ENCODE results near the gene RNF224. TPM values are rescaled to one million over a fixed set of nuclear protein-coding genes. Genes with fewer than 3 reads are reported as not detected.

Gene RNF224
- total RNA-seq (2014; rRNA removed; shearing (Covaris generic); ENCODE audit: low replicate concordance): 0.37 TPM in 1 of 2 replicates, not detected in the other

- no peaks in the 10 kb centered on the region for H3K79me2 ChIP-seq (ENCODE audit: low read length)
- no peak within 1 kb of the TSS for H2AFZ ChIP-seq (ENCODE audit: low read length)
- no peaks in the 10 kb centered on the region for H3K27me3 ChIP-seq (ENCODE audit: low read length)
- H3K4me3 ChIP-seq (ENCODE audit: low read length): no peak within 1 kb of the TSS
- H4K20me1 ChIP-seq (ENCODE audit: insufficient read depth, low read depth, low read length): no peaks in the 10 kb centered on the region
- no peak within 1 kb of the TSS for H3K9ac ChIP-seq (ENCODE audit: low read length)
- no peaks in the 10 kb centered on the region for H3K9me3 ChIP-seq (ENCODE audit: low read length)
- H3K27ac ChIP-seq (ENCODE audit: low read length): no peak within 1 kb of the TSS
- H3K9me2 ChIP-seq (replicated peaks; ENCODE audit: insufficient read depth, low read length): no peaks in the 10 kb centered on the region
- no peaks in the 10 kb centered on the region for H3K36me3 ChIP-seq (ENCODE audit: insufficient read depth, low read length)
- DNase-seq: peak; percentile 95
- H3K4me2 ChIP-seq (ENCODE audit: low read depth, low read length, poor library complexity, severe bottlenecking): no peak within 1 kb of the TSS
- peaks cover 22% of the 10 kb centered on the region for H3K4me1 ChIP-seq (ENCODE audit: low read length)
Measured at GRCh38 chr9:137227054-137227852, at the start of gene RNF224. TSS of gene RNF224 (plus strand) at chr9:137227502. CDS start at chr9:137228336, 834 bp downstream.

GRCh38 chr9:137178201-137178938 is 48.9 kb upstream of the RNF224 start:
- H3K36me3 ChIP-seq (ENCODE audit: insufficient read depth, low read length): no peaks in the 10 kb centered on the region

GRCh38 chr9:137178939-137179630 is 48.2 kb upstream of the RNF224 start:
- Histone ChIP-seq H3K79me2 (ENCODE audit: low read length) (no peaks in the 10 kb centered on the region), H3K4me3 (ENCODE audit: low read length) (no peak overlapping the region), H3K27me3 (ENCODE audit: low read length) (no peaks in the 10 kb centered on the region), H3K36me3 (ENCODE audit: insufficient read depth, low read length) (no peaks in the 10 kb centered on the region), H3K9me3 (ENCODE audit: low read length) (no peaks in the 10 kb centered on the region), H3K9ac (ENCODE audit: low read length) (no peak overlapping the region), H3K27ac (ENCODE audit: low read length) (no peak overlapping the region), H3K4me2 (ENCODE audit: low read depth, low read length, poor library complexity, severe bottlenecking) (no peak overlapping the region), H2AFZ (ENCODE audit: low read length) (no peak overlapping the region), H4K20me1 (ENCODE audit: insufficient read depth, low read depth, low read length) (peaks cover 10% of the 10 kb centered on the region; the same call in 1 of the 2 replicates), H3K9me2 (replicated peaks; ENCODE audit: insufficient read depth, low read length) (no peaks in the 10 kb centered on the region), H3K4me1 (ENCODE audit: low read length) (peaks cover 10% of the 10 kb centered on the region)
- no peak for DNase-seq

More at GRCh38 chr9:137178201-137178938, 48.9 kb upstream of the RNF224 start:
- Histone ChIP-seq H3K9me2 (replicated peaks; ENCODE audit: insufficient read depth, low read length) (no peaks in the 10 kb centered on the region), H3K27ac (ENCODE audit: low read length) (no peak overlapping the region), H3K4me3 (ENCODE audit: low read length) (no peak overlapping the region), H3K79me2 (ENCODE audit: low read length) (no peaks in the 10 kb centered on the region), H3K4me1 (ENCODE audit: low read length) (peaks cover 10% of the 10 kb centered on the region), H3K4me2 (ENCODE audit: low read depth, low read length, poor library complexity, severe bottlenecking) (no peak overlapping the region), H2AFZ (ENCODE audit: low read length) (no peak overlapping the region), H4K20me1 (ENCODE audit: insufficient read depth, low read depth, low read length) (peaks cover 11% of the 10 kb centered on the region; the same call in 1 of the 2 replicates), H3K9ac (ENCODE audit: low read length) (no peak overlapping the region), H3K27me3 (ENCODE audit: low read length) (no peaks in the 10 kb centered on the region), H3K9me3 (ENCODE audit: low read length) (no peaks in the 10 kb centered on the region)
- DNase-seq: no peak

GRCh38 chr9:137179761-137180160 is 47.5 kb upstream of the RNF224 start:
- H3K9me3 ChIP-seq (ENCODE audit: low read length): no peaks in the 10 kb centered on the region
- no peak overlapping the region for H3K4me2 ChIP-seq (ENCODE audit: low read depth, low read length, poor library complexity, severe bottlenecking)
- 0 out of 2 replicates have a peak, but pooled peaks cover 10% of the 10 kb centered on the region for H4K20me1 ChIP-seq (ENCODE audit: insufficient read depth, low read depth, low read length)
- no peak overlapping the region for H3K9ac ChIP-seq (ENCODE audit: low read length)
- H2AFZ ChIP-seq (ENCODE audit: low read length): no peak overlapping the region
- no peak overlapping the region for H3K4me3 ChIP-seq (ENCODE audit: low read length)
- peaks cover 6% of the 10 kb centered on the region for H3K4me1 ChIP-seq (ENCODE audit: low read length)
- DNase-seq: no peak
- no peaks in the 10 kb centered on the region for H3K27me3 ChIP-seq (ENCODE audit: low read length)
- H3K27ac ChIP-seq (ENCODE audit: low read length): no peak overlapping the region
- H3K36me3 ChIP-seq (ENCODE audit: insufficient read depth, low read length): no peaks in the 10 kb centered on the region
- no peaks in the 10 kb centered on the region for H3K79me2 ChIP-seq (ENCODE audit: low read length)
- no peaks in the 10 kb centered on the region for H3K9me2 ChIP-seq (replicated peaks; ENCODE audit: insufficient read depth, low read length)

- Histone ChIP-seq H3K9ac (ENCODE audit: low read length) (no peak overlapping the region), H3K27ac (ENCODE audit: low read length) (no peak overlapping the region), H3K36me3 (ENCODE audit: insufficient read depth, low read length) (no peaks in the 10 kb centered on the region), H2AFZ (ENCODE audit: low read length) (no peak overlapping the region), H3K4me1 (ENCODE audit: low read length) (no peaks in the 10 kb centered on the region), H3K9me2 (replicated peaks; ENCODE audit: insufficient read depth, low read length) (no peaks in the 10 kb centered on the region), H3K4me2 (ENCODE audit: low read depth, low read length, poor library complexity, severe bottlenecking) (no peak overlapping the region), H3K27me3 (ENCODE audit: low read length) (no peaks in the 10 kb centered on the region), H3K9me3 (ENCODE audit: low read length) (no peaks in the 10 kb centered on the region), H3K79me2 (ENCODE audit: low read length) (no peaks in the 10 kb centered on the region), H4K20me1 (ENCODE audit: insufficient read depth, low read depth, low read length) (0 out of 2 replicates have a peak, but pooled peaks cover 5% of the 10 kb centered on the region), H3K4me3 (ENCODE audit: low read length) (no peak overlapping the region)
- no peak for DNase-seq
Measured at GRCh38 chr9:137180491-137180890, 46.8 kb upstream of the RNF224 start.

- H3K9me2 ChIP-seq (replicated peaks; ENCODE audit: insufficient read depth, low read length): no peaks in the 10 kb centered on the region
- H3K4me1 ChIP-seq (ENCODE audit: low read length): peaks cover 2% of the 10 kb centered on the region
- H3K9ac ChIP-seq (ENCODE audit: low read length): no peak overlapping the region
- no peak overlapping the region for H3K4me3 ChIP-seq (ENCODE audit: low read length)
- no peak overlapping the region for H3K27ac ChIP-seq (ENCODE audit: low read length)
- no peaks in the 10 kb centered on the region for H3K9me3 ChIP-seq (ENCODE audit: low read length)
- H3K79me2 ChIP-seq (ENCODE audit: low read length): peaks cover 2% of the 10 kb centered on the region
- no peak overlapping the region for H3K4me2 ChIP-seq (ENCODE audit: low read depth, low read length, poor library complexity, severe bottlenecking)
- H2AFZ ChIP-seq (ENCODE audit: low read length): no peak overlapping the region
- DNase-seq: no peak
- H3K36me3 ChIP-seq (ENCODE audit: insufficient read depth, low read length): no peaks in the 10 kb centered on the region
- H4K20me1 ChIP-seq (ENCODE audit: insufficient read depth, low read depth, low read length): no peaks in the 10 kb centered on the region
- no peaks in the 10 kb centered on the region for H3K27me3 ChIP-seq (ENCODE audit: low read length)
Measured at GRCh38 chr9:137181680-137182079, 45.6 kb upstream of the RNF224 start.

GRCh38 chr9:137182836-137183235 is 44.5 kb upstream of the RNF224 start:
- no peaks in the 10 kb centered on the region for H3K36me3 ChIP-seq (ENCODE audit: insufficient read depth, low read length)
- H3K79me2 ChIP-seq (ENCODE audit: low read length): peaks cover 14% of the 10 kb centered on the region
- H3K4me1 ChIP-seq (ENCODE audit: low read length): peaks cover 13% of the 10 kb centered on the region
- no peak for DNase-seq
- H3K4me2 ChIP-seq (ENCODE audit: low read depth, low read length, poor library complexity, severe bottlenecking): no peak overlapping the region
- no peak overlapping the region for H2AFZ ChIP-seq (ENCODE audit: low read length)
- peaks cover 6% of the 10 kb centered on the region for H4K20me1 ChIP-seq (ENCODE audit: insufficient read depth, low read depth, low read length)
- H3K9me2 ChIP-seq (replicated peaks; ENCODE audit: insufficient read depth, low read length): no peaks in the 10 kb centered on the region
- no peak overlapping the region for H3K4me3 ChIP-seq (ENCODE audit: low read length)
- no peaks in the 10 kb centered on the region for H3K9me3 ChIP-seq (ENCODE audit: low read length)
- H3K9ac ChIP-seq (ENCODE audit: low read length): no peak overlapping the region
- H3K27ac ChIP-seq (ENCODE audit: low read length): no peak overlapping the region
- no peaks in the 10 kb centered on the region for H3K27me3 ChIP-seq (ENCODE audit: low read length)

Measured in Karpas-422 (cell line).